Breast epithelium (tissue), 4 donors: Measurements from ENCODE around the gene PRMT9. TPM values are rescaled to one million over a fixed set of nuclear protein-coding genes. Genes with fewer than 3 reads are reported as not detected.

Experiments
- DNase-seq, 2 donors: peaks; one replicate each; pipeline ENCODE4 v3.0.0-alpha.2; 2019; ENCODE audit warnings: low spot score in 2 of 2
- H3K27ac ChIP-seq, 2 donors: fragments of 200-600 bp; sonication (generic) in 1 of 2; one replicate each; pipeline ENCODE4 v1.5.1; 2016 to 2019; ENCODE audit warnings: mild to moderate bottlenecking in 1 of 2
- H3K27me3 ChIP-seq, 2 donors: fragments of 200-600 bp; sonication (generic) in 1 of 2; one replicate each; pipeline versions ENCODE4 v1.5.1 to v1.6.0; 2017 to 2019; ENCODE audit warnings: control low read depth in 1 of 2, mild to moderate bottlenecking in 1 of 2
- H3K36me3 ChIP-seq: fragments of 200-600 bp; one replicate; pipeline ENCODE4 v1.5.1; 2019
- H3K4me1 ChIP-seq, 2 donors: fragments of 200-600 bp; sonication (generic); one replicate each; pipeline ENCODE4 v1.5.1; 2016 to 2019; ENCODE audit warnings: control low read depth in 1 of 2
- H3K4me3 ChIP-seq, 3 donors: fragments of 200-600 bp; sonication (generic); 1 replicate in 2 of 3; 2 replicates in 1 of 3; pipeline ENCODE4 v1.5.1; 2016 to 2019; ENCODE audit warnings: mild to moderate bottlenecking in 3 of 3, moderate library complexity in 2 of 3
- H3K9me3 ChIP-seq, 2 donors: fragments of 200-600 bp; sonication (generic) in 1 of 2; one replicate each; pipeline ENCODE4 v1.5.1; 2016 to 2019; ENCODE audit warnings: control low read depth in 1 of 2
- CTCF ChIP-seq, 3 donors: fragments of 450-650 bp; IDR thresholded peaks; one replicate each; pipeline ENCODE4 v1.5.1; 2016 to 2017; ENCODE audit warnings: antibody characterized with exemption in 3 of 3, mild to moderate bottlenecking in 3 of 3, moderate library complexity in 3 of 3
- POLR2A ChIP-seq: fragments of 450-650 bp; IDR thresholded peaks from one replicate; pipeline ENCODE4 v1.6.1; 2016; ENCODE audit warnings: antibody characterized with exemption, mild to moderate bottlenecking, moderate library complexity
- POLR2AphosphoS5 ChIP-seq, 3 donors: sonication (generic); formaldehyde crosslinking; IDR thresholded peaks; one replicate each; pipeline ENCODE4 v1.6.1; 2017; ENCODE audit warnings: antibody characterized with exemption in 3 of 3
- intact Hi-C: fragments of 100-400 bp; cut with DNase I; formaldehyde crosslinking; loops from one replicate; pipeline ENCODE4 v1.15.1; 2023; ENCODE audit warnings: low total_unique reads
- total RNA-seq, 3 donors: library from RNA; depleted of rRNA; stranded (reverse); fragments of >200 nt; gene quantifications; one replicate each; pipeline ENCODE4 v1.1.0, GENCODE V29; 2016

The PRMT9 gene
- total RNA-seq, 3 donors from 2014 or later = 7.8 to 21.8 (median 10.5) TPM

GRCh38 chr4:147727476-147728028 is 43.6 kb upstream of the PRMT9 start:
- Histone ChIP-seq H3K9me3 (no peaks in the 10 kb centered on the region), H3K27me3 (no peaks in the 10 kb centered on the region), H3K4me1 (no peaks in the 10 kb centered on the region), H3K27ac (no peak overlapping the region), H3K36me3 (no peaks in the 10 kb centered on the region), H3K4me3 (no peak overlapping the region)
- intact Hi-C loops = no loop called here
- TF ChIP-seq CTCF (IDR thresholded peaks at IDR 0.05) (no peak), POLR2AphosphoS5 (IDR thresholded peaks at IDR 0.05) (no peak), POLR2A (no peak)
- DNase-seq = no peak

GRCh38 chr4:147725673-147726072 is 41.7 kb upstream of the PRMT9 start:
- Histone ChIP-seq H3K9me3 (no peaks in the 10 kb centered on the region), H3K27ac (no peak overlapping the region), H3K4me1 (no peaks in the 10 kb centered on the region), H3K4me3 (no peak overlapping the region), H3K36me3 (no peaks in the 10 kb centered on the region), H3K27me3 (no peaks in the 10 kb centered on the region)
- DNase-seq = no peak
- no peak for TF ChIP-seq POLR2A
- no peak for TF ChIP-seq POLR2AphosphoS5 (IDR thresholded peaks at IDR 0.05)
- TF ChIP-seq CTCF (IDR thresholded peaks at IDR 0.05) = no peak
- intact Hi-C loops = no loop called here

GRCh38 chr4:147724468-147725201 is 40.7 kb upstream of the PRMT9 start:
- Histone ChIP-seq H3K36me3 (no peaks in the 10 kb centered on the region), H3K4me1 (no peaks in the 10 kb centered on the region), H3K27me3 (no peaks in the 10 kb centered on the region), H3K27ac (no peak overlapping the region), H3K4me3 (no peak overlapping the region), H3K9me3 (no peaks in the 10 kb centered on the region)
- TF ChIP-seq POLR2A (no peak), CTCF (IDR thresholded peaks at IDR 0.05) (no peak), POLR2AphosphoS5 (IDR thresholded peaks at IDR 0.05) (no peak)
- DNase-seq = no peak
- intact Hi-C loops = no loop called here

GRCh38 chr4:147723326-147723725 is 39.4 kb upstream of the PRMT9 start:
- Histone ChIP-seq H3K4me3 (no peak overlapping the region), H3K27ac (no peak overlapping the region), H3K4me1 (no peaks in the 10 kb centered on the region), H3K36me3 (no peaks in the 10 kb centered on the region), H3K9me3 (no peaks in the 10 kb centered on the region), H3K27me3 (no peaks in the 10 kb centered on the region)
- intact Hi-C loops = no loop called here
- DNase-seq = no peak
- TF ChIP-seq POLR2AphosphoS5 (IDR thresholded peaks at IDR 0.05) (no peak), POLR2A (no peak), CTCF (IDR thresholded peaks at IDR 0.05) (no peak)

GRCh38 chr4:147717878-147718277 is 33.9 kb upstream of the PRMT9 start:
- intact Hi-C loops = no loop called here
- no peaks in the 10 kb centered on the region for H3K9me3 ChIP-seq
- no peaks in the 10 kb centered on the region for H3K27me3 ChIP-seq
- no peak overlapping the region for H3K4me3 ChIP-seq
- H3K4me1 ChIP-seq = no peaks in the 10 kb centered on the region
- TF ChIP-seq POLR2A = no peak
- no peak for TF ChIP-seq POLR2AphosphoS5 (IDR thresholded peaks at IDR 0.05)
- no peak for TF ChIP-seq CTCF (IDR thresholded peaks at IDR 0.05)
- H3K27ac ChIP-seq = no peak overlapping the region
- H3K36me3 ChIP-seq = no peaks in the 10 kb centered on the region
- no peak for DNase-seq
